H9 (cell line): ENCODE data around the gene PARVB. TPM values are rescaled to one million over a fixed set of nuclear protein-coding genes. Genes with fewer than 3 reads are reported as not detected.

Experiments
- DNase-seq: peaks from one replicate; pipeline ENCODE4 v3.0.0-alpha.2; 2017
- H2AFZ ChIP-seq: one replicate; pipeline ENCODE4 v1.6.1; 2013; ENCODE audit warnings: mild to moderate bottlenecking, low read length, control low read depth, moderate library complexity
- H2AK5ac ChIP-seq: 2 replicates; pipeline ENCODE4 v1.6.1; 2013; ENCODE audit warnings: low read length, control low read depth, mixed read lengths; ENCODE audit not compliant: insufficient read length
- H2BK120ac ChIP-seq: one replicate; pipeline ENCODE4 v1.6.1; 2013; ENCODE audit warnings: low read depth, mild to moderate bottlenecking, low read length, control low read depth, inconsistent platforms; ENCODE audit not compliant: poor library complexity, severe bottlenecking
- H2BK12ac ChIP-seq: 2 replicates; pipeline ENCODE4 v1.6.1; 2013; ENCODE audit warnings: low read length, control low read depth, mixed read lengths, low read depth; ENCODE audit not compliant: insufficient read length
- H2BK15ac ChIP-seq: 2 replicates; pipeline ENCODE4 v1.6.1; 2013; ENCODE audit warnings: low read depth, low read length, control low read depth
- H2BK20ac ChIP-seq: one replicate; pipeline ENCODE4 v1.6.1; 2013; ENCODE audit warnings: low read depth, mild to moderate bottlenecking, low read length, control low read depth, inconsistent platforms; ENCODE audit not compliant: poor library complexity, severe bottlenecking
- H2BK5ac ChIP-seq: 2 replicates; pipeline ENCODE4 v1.6.1; 2013; ENCODE audit warnings: low read length, control low read depth, mixed read lengths; ENCODE audit not compliant: insufficient read length
- H3K14ac ChIP-seq: 2 replicates; pipeline ENCODE4 v1.6.1; 2013; ENCODE audit warnings: low read length, control low read depth; ENCODE audit not compliant: insufficient read depth
- H3K18ac ChIP-seq: 2 replicates; pipeline ENCODE4 v1.6.1; 2013; ENCODE audit warnings: low read depth, mild to moderate bottlenecking, mixed read lengths, low read length, control low read depth; ENCODE audit not compliant: insufficient read length
- H3K23ac ChIP-seq: 2 replicates; pipeline ENCODE4 v1.6.1; 2013; ENCODE audit warnings: low read length, control low read depth, mixed read lengths, low read depth; ENCODE audit not compliant: insufficient read length
- H3K23me2 ChIP-seq: 2 replicates; pipeline ENCODE4 v1.6.1; 2013; ENCODE audit warnings: low read depth, mild to moderate bottlenecking, mixed read lengths, low read length, control low read depth; ENCODE audit not compliant: insufficient read length, poor library complexity, severe bottlenecking
- H3K27ac ChIP-seq: 2 replicates; pipeline ENCODE4 v1.5.1; 2013; ENCODE audit warnings: low read length, control low read depth, mixed read lengths, low read depth; ENCODE audit not compliant: insufficient read length
- H3K27me3 ChIP-seq: 2 replicates; pipeline ENCODE4 v1.6.1; 2013; ENCODE audit warnings: low read length, control low read depth, inconsistent platforms; ENCODE audit not compliant: insufficient read depth
- H3K4ac ChIP-seq: 2 replicates; pipeline ENCODE4 v1.6.1; 2013; ENCODE audit warnings: low read depth, mild to moderate bottlenecking, control low read depth, inconsistent platforms, low read length, moderate library complexity
- H3K4me1 ChIP-seq: 2 replicates; pipeline ENCODE4 v1.6.1; 2013; ENCODE audit warnings: low read length, control low read depth, inconsistent platforms; ENCODE audit not compliant: insufficient read depth
- H3K4me2 ChIP-seq: 2 replicates; pipeline ENCODE4 v1.6.1; 2013; ENCODE audit warnings: low read length, control low read depth, mixed read lengths; ENCODE audit not compliant: insufficient read length, insufficient read depth
- H3K56ac ChIP-seq: 2 replicates; pipeline ENCODE4 v1.6.1; 2013; ENCODE audit warnings: low read depth, mild to moderate bottlenecking, mixed read lengths, low read length, control low read depth; ENCODE audit not compliant: insufficient read length
- H3K79me1 ChIP-seq: 2 replicates; pipeline ENCODE4 v1.6.1; 2013; ENCODE audit warnings: low read depth, mild to moderate bottlenecking, moderate library complexity, low read length, control low read depth, inconsistent platforms; ENCODE audit not compliant: insufficient read depth, poor library complexity, severe bottlenecking
- H3K79me2 ChIP-seq: 2 replicates; pipeline ENCODE4 v1.6.1; 2013; ENCODE audit warnings: low read length, control low read depth, inconsistent platforms; ENCODE audit not compliant: insufficient read depth
- H3K9ac ChIP-seq: 2 replicates; pipeline ENCODE4 v1.6.1; 2013; ENCODE audit warnings: low read length, control low read depth, mixed read lengths; ENCODE audit not compliant: insufficient read length; ENCODE audit errors: extremely low read depth
- H3K9me3 ChIP-seq: one replicate; pipeline ENCODE4 v1.6.1; 2013; ENCODE audit warnings: low read depth, low read length, inconsistent platforms; ENCODE audit not compliant: control insufficient read depth
- H3T11ph ChIP-seq: one replicate; pipeline ENCODE4 v1.6.1; 2013; ENCODE audit warnings: mild to moderate bottlenecking, low read length, control low read depth, inconsistent platforms
- H4K20me1 ChIP-seq: one replicate; pipeline ENCODE4 v1.6.1; 2013; ENCODE audit not compliant: control insufficient read depth, insufficient read length, insufficient read depth
- H4K5ac ChIP-seq: 2 replicates; pipeline ENCODE4 v1.6.1; 2013; ENCODE audit warnings: low read depth, mild to moderate bottlenecking, mixed read lengths, low read length, control low read depth; ENCODE audit not compliant: insufficient read length
- H4K8ac ChIP-seq: replicated peaks from 2 replicates; pipeline ENCODE4 v1.6.1; 2013; ENCODE audit warnings: low read length, control low read depth, mixed read lengths, low read depth; ENCODE audit not compliant: insufficient read length
- H4K91ac ChIP-seq: 2 replicates; pipeline ENCODE4 v1.6.1; 2013; ENCODE audit warnings: low read depth, mild to moderate bottlenecking, moderate library complexity, mixed read lengths, low read length, control low read depth; ENCODE audit not compliant: insufficient read length
- H3K27ac Mint-ChIP-seq, 3 experiments: 2 replicates in 2 of 3; 3 replicates in 1 of 3; pipeline ENCODE4 v1.8.0; 2020 to 2021; ENCODE audit warnings: mixed read lengths in 3 of 3, mild to moderate bottlenecking in 1 of 3, moderate library complexity in 1 of 3
- H3K27me3 Mint-ChIP-seq: 2 replicates; pipeline ENCODE4 v1.8.0; 2021; ENCODE audit warnings: low read depth, mild to moderate bottlenecking, moderate library complexity, mixed read lengths
- H3K36me3 Mint-ChIP-seq, 3 experiments: 2 replicates in 2 of 3; 3 replicates in 1 of 3; pipeline ENCODE4 v1.8.0; 2020 to 2021; ENCODE audit warnings: low read depth in 3 of 3, mixed read lengths in 3 of 3; ENCODE audit not compliant: insufficient read depth in 1 of 3
- H3K4me1 Mint-ChIP-seq, 2 experiments: 2 replicates each; pipeline ENCODE4 v1.8.0; 2020; ENCODE audit warnings: mixed read lengths in 2 of 2
- H3K4me3 Mint-ChIP-seq, 2 experiments: 2 replicates in 1 of 2; 3 replicates in 1 of 2; pipeline ENCODE4 v1.8.0; 2020 to 2021; ENCODE audit warnings: mild to moderate bottlenecking in 2 of 2, mixed read lengths in 2 of 2, moderate library complexity in 1 of 2
- H3K9me3 Mint-ChIP-seq, 2 experiments: 2 replicates in 1 of 2; 3 replicates in 1 of 2; pipeline ENCODE4 v1.8.0; 2020; ENCODE audit warnings: mild to moderate bottlenecking in 2 of 2, mixed read lengths in 2 of 2, moderate library complexity in 1 of 2
- CTCF ChIP-seq: fragments of 200-600 bp; sonication (generic); conservative IDR thresholded peaks from 3 replicates; pipeline ENCODE4 v1.8.0; 2021; ENCODE audit warnings: antibody characterized with exemption, mild to moderate bottlenecking
- WGBS: extraction: QIAGEN DNeasy Blood & Tissue Kit; methylation state at CpG from one replicate; pipeline ENCODE4 v1.1.7; 2013; ENCODE audit warnings: missing lambda C conversion rate, low lambda C conversion rate, mixed read lengths; ENCODE audit not compliant: insufficient read length; ENCODE audit errors: extremely low coverage; 5-methylcytosine and 5-hydroxymethylcytosine counted together
- total RNA-seq: library from RNA; stranded (reverse); gene quantifications from 2 replicates; pipeline ENCODE4 v1.2.1, GENCODE V29; 2021

Gene PARVB
- total RNA-seq, 1 experiment from 2014 or later = 15.6 TPM

- Mint-ChIP-seq H3K27me3 (no peaks in the 10 kb centered on the region), H3K27ac (no peak overlapping the region), H3K4me1 (peaks cover 4 to 8% of the 10 kb centered on the region in 2 experiments; a peak in 3 of 4 replicates), H3K4me3 (no peak overlapping the region), H3K9me3 (no peaks in the 10 kb centered on the region), H3K36me3 (peaks cover 20 to 82% (median 80%) of the 10 kb centered on the region in 3 experiments; a peak in 6 of 7 replicates)
- Histone ChIP-seq H2BK20ac (no peak overlapping the region), H3K79me1 (no peaks in the 10 kb centered on the region), H3K14ac (no peak overlapping the region), H3K27me3 (no peaks in the 10 kb centered on the region), H3K56ac (no peak overlapping the region), H3K4ac (no peak overlapping the region), H3K4me2 (no peak overlapping the region), H2BK15ac (no peak overlapping the region), H3K9me3 (no peaks in the 10 kb centered on the region), H2BK5ac (no peak overlapping the region), H2BK12ac (no peak overlapping the region), H3K27ac (no peak overlapping the region), H4K5ac (no peak overlapping the region), H3K79me2 (no peaks in the 10 kb centered on the region), H2AK5ac (no peak overlapping the region), H3K23ac (no peak overlapping the region), H3T11ph (no peak overlapping the region), H3K18ac (no peak overlapping the region), H2BK120ac (no peak overlapping the region), H3K4me1 (no peaks in the 10 kb centered on the region), H4K91ac (no peak overlapping the region), H2AFZ (no peak overlapping the region), H3K23me2 (no peaks in the 10 kb centered on the region), H4K20me1 (peaks cover 4% of the 10 kb centered on the region), H4K8ac (no peak overlapping the region), H3K9ac (no peak overlapping the region)
- TF ChIP-seq CTCF = no peak
- DNase-seq = no peak
- WGBS = no CpG with 5 or more reads among the region's 9 CpGs
Measured at GRCh38 chr22:43994416-43994815, 29.7 kb upstream of the PARVB start.
